HG02642 (cell line): ENCODE results near the gene MRPL17.
"Not testable (repeated sequence)": the region's sequence is repeated elsewhere in the genome, so short reads cannot be mapped to it uniquely, and the experiment has no call there.

Source experiments
- ATAC-seq: cut with Tn5 transposase; IDR thresholded peaks from one replicate; pipeline ENCODE4 v1.9.1; 2021; ENCODE audit warnings: mild to moderate bottlenecking; ENCODE audit not compliant: unreplicated experiment, poor library complexity

Gene MRPL17

DNA sequence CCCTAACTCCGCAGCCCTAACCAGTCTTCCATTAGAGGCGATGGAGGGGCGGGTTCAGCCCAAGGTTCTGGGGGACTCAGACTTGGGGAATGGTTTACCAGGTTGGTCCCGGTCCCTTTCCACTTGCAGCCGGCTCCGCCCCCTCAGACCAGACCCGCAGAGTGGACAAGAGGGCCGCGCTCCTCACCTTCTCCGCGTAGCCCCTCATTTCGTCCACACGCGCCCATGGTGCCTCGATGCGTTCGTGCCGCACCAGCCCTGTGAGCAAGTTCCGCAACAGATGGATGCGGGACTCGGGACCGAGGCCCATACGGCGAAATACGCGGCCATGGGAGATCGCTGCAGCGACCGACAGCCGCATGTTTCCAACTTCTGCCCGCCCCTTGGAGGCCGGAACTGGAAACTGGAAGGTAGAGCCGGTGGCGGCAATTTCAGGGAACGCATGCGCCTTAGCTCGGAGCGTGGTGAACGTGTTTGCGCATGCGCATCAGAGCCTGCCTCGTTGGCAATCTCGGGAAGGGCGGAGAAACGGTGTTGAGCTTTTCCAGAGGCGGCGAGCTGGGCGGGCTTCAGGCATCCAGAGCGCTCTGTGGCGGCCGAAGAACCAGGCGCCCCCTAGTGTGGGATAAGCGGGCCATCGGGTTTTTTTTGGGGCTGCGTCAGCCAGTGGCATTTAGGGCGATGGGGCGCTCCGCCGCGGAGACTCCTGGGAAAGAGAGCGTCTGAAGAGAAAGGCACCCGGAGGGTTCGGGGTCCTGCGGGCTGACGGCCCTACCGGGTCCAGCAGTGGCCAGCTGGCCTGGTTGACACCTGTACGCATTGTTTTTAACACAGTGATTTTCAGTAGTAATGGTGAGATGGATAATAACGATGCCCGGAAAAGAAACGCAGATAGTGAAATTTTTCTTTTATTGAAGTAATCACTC, at the start of gene MRPL17:
Gene MRPL17, minus strand, starts transcription at position 405 of the 926 bp plus-strand sequence. Its CDS starts 44 bp downstream, at position 361.
- ATAC-seq = peak; percentile 92

DNA sequence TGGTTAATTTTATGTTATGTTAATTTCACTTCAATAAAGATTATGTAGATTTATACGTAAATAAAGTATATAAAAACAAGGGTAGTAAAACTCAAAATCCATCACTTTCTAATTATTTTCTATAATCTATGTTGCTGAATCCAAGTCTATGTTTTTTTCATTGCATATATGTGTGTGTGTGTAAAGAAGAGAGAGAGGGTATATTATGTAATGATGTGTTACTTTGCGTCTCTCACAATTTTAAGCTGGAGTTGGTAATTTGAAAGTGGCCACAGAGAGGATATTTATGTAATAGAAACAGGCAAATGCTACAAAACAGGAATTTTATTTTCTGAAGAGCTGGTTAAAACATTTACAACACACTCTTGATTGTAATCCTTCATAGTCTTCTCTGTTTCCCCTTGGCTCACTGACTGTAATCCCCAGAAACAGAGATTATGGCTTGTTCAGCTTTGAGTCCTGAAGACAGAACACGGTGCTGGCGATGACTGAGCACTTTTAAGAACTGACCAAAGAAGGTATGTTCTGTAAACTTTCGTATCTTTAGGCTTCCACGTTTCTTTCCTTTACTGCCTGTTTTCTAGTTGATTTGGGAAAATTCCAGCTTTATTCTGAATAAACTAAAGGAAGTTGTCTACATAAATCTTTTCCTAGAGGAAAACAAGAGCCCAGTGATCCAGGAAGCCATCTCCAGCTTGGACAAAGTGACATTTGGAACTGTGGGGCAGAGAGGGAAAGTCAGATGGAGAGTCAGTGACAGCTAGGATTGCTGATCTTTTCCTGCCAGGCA, 45.0 kb upstream of the MRPL17 start:
- no peak for ATAC-seq

GRCh38 chr11:6725386-6725896, 42.3 kb upstream of the MRPL17 start:
- no peak for ATAC-seq

DNA sequence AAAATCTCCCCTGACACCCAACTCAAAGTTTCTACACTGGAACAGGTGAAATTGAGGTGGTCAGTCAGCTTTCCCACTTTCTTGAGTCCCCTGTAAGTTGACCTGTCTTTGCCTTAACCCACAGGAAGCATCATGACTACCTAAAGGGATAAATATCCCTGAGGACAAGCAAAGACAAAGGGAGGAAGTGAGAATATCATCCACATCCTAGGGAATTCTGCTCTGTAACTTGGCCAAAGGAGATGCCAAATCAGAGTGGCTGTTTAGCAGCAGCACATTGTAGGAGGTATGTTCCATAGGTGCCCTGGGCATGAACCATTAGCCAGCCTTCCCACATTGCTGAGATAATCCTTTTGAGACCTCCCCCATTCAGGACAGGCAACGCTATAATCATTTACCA, 40.9 kb upstream of the MRPL17 start:
- ATAC-seq = no peak

DNA sequence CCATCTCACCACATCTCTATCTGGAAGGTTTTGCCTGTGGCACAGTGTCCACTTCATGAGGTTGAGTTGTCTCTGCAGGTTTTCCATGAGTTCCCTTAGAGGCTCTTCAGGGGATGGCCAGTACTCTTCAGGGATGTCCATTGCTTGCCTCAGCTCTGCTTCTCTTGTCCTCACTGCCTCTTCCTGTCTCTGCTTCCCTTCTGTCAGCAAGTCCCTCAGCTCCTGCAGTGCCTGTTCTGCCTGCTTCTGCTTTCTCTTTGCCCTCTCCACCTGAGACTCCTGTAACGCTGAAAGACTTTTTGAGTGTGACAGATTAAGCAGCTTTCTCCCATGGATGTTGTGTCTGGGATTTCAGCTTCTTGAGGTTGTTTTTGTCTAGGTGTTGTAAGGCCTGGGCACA, 38.2 kb upstream of the MRPL17 start:
- ATAC-seq = no peak

GRCh38 chr11:6719576-6719975, 36.4 kb upstream of the MRPL17 start:
- no peak for ATAC-seq

- ATAC-seq = no peak
These were observed 34.3 kb upstream of the MRPL17 start for GRCh38 chr11:6717426-6717825.

DNA sequence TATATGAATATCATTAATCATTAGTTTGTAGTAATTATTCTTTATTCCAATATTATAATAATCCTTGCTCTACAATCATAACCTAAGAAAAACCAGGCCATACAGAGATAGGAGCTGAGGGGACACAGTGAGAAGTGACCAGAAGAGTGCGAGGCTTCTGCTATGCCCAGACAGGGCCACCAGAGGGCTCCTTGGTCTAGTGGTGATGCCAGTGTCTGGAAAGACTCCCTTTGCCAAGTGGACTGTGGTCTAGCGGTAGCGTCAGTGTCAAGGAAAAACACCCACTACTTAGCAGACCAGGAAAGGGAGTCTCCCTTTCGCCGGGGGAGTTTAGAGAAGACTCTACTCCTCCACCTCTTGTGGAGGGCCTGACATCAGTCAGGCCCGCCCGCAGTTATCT, 28.4 kb upstream of the MRPL17 start:
- ATAC-seq = not testable (repeated sequence)

GRCh38 chr11:6708876-6709275, 25.7 kb upstream of the MRPL17 start:
- ATAC-seq = no peak

- ATAC-seq = peak; percentile 55
These were observed 22.9 kb upstream of the MRPL17 start for GRCh38 chr11:6705905-6706535.

DNA sequence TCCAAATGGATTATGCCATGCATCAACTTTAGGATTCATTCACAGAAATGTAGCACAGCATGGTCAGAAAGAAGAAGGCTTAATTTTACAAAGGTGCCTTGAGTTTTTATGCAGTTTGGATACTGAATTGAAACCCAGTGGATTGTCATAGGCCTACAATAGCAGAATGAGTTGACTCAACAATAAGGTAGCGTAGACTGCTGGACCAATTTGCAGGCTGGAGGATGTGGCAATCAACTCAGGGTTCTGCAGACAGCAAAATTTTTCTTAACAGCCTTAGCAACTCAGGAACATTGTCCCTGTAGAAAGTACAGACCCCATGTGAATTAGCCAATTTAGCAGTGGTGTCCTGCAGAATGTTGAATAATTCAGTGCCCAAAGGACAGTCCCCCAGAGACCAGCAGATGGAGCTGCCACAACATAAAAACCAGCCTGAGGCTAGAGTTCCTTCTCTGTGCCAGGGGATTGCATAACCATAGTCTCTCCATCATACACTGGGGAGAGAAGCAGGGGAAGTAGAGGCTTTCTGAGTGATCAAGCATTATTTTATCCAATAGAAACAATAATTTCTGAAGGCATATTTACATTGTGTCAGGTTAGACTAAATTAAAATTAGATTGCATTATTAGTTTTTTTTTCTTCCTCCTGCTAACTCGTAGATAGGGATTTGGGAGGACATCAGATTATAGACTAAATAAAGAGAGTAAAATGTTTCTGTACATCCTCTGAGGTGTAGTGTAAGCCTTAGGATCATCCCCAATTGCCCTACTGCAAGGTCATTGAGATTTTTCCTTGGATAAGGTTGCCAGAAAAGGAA, 20.3 kb upstream of the MRPL17 start:
- no peak for ATAC-seq

- ATAC-seq = not testable (repeated sequence)
These were observed 18.8 kb upstream of the MRPL17 start for GRCh38 chr11:6701955-6702354.

DNA sequence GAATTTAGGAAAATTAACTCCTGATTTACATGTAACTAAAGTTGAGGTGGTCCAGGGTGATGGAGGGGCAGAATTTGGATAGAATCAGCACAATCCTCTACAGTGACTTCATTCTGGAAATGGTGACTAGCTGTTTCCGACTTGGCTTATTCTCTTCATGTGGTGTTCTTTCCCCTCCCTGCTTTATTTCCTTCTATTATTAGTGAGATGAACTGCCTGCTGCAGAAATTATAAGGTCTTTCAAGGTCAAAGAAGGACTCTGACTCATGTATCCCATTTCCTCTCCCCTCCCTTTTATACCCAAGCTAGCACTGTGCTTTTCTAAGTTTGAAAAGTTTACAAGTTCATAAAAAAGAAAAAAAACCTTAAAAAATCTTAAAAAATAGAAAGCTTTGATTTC, 12.2 kb upstream of the MRPL17 start:
- ATAC-seq = no peak

DNA sequence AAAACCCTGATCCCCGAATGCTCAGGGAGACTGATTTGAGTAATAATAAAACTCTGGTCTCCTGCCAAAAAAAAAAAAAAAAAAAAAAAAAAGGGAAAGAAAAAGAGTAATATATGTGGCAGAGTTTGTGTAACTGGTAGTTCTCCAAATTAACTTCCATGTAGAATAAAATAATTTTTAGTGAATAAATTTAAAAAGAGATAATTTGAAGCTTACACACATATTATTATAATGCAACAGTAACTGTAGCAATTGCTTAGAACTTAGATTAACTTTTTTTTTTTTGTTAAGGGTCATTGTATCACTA, 11.0 kb upstream of the MRPL17 start:
- no peak for ATAC-seq

DNA sequence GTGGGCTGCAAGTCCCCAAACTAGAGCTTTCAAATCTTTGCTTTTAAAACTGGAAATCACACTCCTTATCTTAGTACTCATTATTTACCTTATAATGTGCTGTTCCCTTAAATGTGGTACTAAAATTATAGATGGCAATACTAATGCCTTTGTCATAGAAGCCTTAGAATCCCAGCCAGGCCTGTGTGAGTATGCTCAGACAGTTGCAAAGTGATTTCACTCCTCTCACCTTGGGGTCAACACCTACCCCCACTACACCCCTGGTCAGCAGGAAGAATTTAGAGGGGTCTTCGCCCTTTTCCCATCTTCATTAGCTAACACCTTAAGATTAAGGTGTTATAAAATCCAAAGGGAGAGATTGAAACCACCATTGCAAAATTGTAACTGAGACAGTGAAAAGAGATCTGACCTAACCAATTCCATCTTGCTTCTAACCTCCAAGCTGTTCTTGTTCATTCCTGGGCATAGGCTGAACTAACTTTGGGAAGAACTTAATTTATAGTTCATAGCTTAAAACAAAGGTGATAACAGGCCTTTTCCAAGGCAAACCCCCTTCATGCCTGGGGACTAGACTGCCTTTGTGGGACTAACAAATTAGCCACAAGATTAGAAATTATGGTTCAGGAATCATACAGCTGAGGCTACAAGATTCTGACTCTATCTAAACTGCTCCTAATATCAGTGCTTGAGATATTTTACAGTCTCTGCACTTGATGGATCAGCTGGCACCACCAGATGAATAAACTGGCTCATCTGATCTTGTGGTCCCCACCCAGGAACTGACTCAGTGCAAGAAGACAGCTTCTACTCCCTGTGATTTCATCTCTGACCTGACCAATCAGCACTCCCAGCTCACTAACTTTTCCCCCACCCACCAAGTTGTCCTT, 10.4 kb upstream of the MRPL17 start:
- no peak for ATAC-seq

DNA sequence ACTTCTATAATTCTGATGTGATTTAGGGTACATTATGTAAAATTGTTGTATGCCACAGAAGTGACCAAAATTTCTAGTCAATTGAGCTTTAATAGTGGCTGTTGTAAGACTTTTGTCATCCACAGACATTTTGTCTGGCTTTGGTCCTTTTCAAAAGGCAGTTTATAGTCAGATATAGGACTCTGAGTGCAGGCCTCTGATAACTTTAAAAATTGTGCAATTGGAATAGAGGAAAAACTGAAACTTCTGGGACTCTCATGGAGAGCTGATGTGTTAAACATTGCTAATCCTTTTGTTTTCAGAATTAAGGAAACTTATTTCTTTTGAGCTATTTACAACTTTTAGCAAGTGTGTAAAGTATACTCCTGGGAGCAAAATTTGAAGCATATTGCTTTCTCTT, 9.0 kb upstream of the MRPL17 start:
- no peak for ATAC-seq

GRCh38 chr11:6690431-6691132, 7.4 kb upstream of the MRPL17 start:
- not testable (repeated sequence) for ATAC-seq

DNA sequence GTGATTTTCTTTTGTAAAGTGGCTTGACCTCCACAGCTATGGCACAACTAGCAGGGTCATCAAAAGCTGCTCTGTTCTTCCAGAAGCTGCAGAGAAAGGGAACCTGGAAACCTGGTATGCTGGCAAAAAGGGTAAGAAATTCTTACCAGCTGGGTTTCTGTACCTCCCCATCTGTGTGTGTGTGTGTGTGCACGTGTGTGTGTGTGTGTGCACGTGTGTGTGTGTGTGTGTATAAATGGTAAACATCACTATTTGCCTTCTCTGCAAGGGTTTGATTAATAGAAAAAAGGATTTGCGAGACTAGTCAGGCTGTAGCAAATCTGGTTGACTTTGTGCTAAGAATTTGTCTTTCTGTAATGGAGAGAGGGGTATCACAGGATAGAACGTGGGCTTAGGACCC, 4.7 kb upstream of the MRPL17 start:
- no peak for ATAC-seq
